VCaP (cell line): ENCODE data around the gene PPP1R2.

Source experiments
- H3K27ac ChIP-seq: fragments of 450-650 bp; 2 replicates; pipeline ENCODE4 v1.5.1; 2017
- TF ChIP-seq, protein P1 (sequence below): fragments of 450-650 bp; conservative IDR thresholded peaks from 2 replicates; pipeline ENCODE4 v1.5.1; 2017; ENCODE audit warnings: mild to moderate bottlenecking, moderate library complexity

The PPP1R2 gene

DNA sequence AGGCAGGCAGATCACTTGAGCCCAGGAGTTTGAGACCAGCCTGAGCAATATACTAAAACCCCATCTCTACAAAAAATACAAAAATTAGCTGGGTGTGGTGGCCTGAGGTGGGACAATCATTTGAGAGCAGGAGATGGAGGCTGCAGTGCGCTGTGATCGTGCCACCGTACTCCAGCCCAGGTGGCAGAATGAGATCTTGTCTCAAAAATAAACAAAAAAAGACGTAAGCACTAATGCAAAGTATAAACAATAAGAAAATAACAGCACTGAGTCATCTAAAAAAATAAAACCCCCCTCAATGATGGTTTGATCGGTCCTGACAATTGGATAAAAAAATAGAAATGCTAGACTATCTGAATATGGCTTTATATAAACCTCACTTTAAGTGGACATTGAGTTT is 3.6 kb downstream of the PPP1R2 start:
- TF ChIP-seq, protein P1, sequence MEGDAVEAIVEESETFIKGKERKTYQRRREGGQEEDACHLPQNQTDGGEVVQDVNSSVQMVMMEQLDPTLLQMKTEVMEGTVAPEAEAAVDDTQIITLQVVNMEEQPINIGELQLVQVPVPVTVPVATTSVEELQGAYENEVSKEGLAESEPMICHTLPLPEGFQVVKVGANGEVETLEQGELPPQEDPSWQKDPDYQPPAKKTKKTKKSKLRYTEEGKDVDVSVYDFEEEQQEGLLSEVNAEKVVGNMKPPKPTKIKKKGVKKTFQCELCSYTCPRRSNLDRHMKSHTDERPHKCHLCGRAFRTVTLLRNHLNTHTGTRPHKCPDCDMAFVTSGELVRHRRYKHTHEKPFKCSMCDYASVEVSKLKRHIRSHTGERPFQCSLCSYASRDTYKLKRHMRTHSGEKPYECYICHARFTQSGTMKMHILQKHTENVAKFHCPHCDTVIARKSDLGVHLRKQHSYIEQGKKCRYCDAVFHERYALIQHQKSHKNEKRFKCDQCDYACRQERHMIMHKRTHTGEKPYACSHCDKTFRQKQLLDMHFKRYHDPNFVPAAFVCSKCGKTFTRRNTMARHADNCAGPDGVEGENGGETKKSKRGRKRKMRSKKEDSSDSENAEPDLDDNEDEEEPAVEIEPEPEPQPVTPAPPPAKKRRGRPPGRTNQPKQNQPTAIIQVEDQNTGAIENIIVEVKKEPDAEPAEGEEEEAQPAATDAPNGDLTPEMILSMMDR, result no peak
- H3K27ac ChIP-seq, result no peak overlapping the region

DNA sequence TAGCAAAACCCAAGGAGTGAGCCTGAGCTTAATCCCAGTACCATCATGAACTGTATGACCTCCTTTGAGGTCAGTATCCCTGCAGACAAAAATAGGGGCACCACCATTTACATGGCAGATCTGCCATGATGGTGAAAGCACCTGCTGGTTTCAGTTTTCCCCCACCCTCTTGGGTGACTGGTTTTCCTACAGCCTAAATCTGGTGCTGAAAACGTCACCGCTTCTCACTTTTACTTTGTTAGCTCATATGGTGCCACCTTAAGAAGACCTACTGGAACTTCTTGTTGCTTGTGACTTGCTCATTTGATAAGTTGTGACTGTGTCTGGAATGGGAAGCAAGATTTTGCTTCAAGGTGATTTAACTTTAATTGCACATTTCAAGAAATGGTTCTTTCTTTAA is 5.1 kb downstream of the PPP1R2 start:
- TF ChIP-seq, protein P1, result no peak
- no peak overlapping the region for H3K27ac ChIP-seq

DNA sequence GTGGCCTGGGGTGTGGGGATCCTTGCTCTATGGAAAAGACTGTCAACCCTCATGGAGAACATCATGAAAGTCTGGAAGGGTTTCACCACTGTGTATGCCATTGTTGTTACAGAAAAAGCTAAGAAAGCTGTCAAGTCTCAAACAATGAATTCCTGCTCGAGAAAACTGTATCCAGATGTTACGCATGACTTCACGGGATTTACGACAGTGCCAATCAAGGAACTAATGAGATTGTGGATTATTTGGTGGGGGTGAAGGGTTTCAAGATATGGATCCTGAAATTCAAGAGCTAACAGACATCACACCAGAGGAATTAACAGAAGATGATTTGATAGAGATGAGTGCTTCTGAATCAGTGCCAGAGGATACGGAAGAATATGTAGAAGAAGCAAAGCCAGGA is 7.8 kb downstream of the PPP1R2 start:
- TF ChIP-seq, protein P1, result no peak
- H3K27ac ChIP-seq, result no peak overlapping the region

DNA sequence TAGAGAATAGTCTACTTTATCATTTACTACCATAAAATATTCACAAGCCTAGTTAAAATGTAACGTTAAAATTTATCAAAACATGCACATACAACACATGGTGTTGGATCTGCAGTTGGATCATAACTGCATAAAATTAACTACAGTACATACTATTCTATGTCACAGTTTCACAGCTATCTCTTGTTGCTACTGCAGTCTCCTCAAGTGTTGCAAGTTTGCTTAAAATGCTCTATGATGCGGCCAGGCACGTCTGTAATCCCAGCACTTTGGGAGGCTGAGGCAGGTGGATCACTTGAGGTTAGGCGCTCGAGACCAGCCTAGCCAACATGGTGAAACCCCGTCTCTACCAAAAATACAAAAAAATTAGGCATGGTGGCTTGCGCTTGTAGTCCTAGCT is 10.3 kb downstream of the PPP1R2 start:
- TF ChIP-seq, protein P1, result no peak
- no peak overlapping the region for H3K27ac ChIP-seq

DNA sequence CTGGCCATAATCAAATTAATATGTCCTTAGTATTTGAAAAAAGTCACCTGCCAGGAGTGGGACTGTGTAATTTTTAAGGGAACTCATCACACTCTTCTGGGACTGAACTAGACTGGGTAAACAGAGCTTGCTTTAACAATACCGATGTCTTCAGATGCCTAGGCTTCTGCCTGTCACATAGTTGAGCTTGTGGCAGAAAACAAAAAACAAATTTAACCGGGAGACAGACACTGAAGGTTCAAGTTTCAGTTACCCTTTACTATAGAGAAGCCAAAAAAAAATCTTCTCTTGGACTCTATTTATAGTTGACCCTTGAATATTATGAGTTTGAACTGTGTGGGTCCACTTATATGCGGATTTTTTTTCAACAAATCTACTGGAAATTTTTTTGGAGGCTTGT is 10.8 kb downstream of the PPP1R2 start:
- TF ChIP-seq, protein P1, result no peak
- H3K27ac ChIP-seq, result no peak overlapping the region

DNA sequence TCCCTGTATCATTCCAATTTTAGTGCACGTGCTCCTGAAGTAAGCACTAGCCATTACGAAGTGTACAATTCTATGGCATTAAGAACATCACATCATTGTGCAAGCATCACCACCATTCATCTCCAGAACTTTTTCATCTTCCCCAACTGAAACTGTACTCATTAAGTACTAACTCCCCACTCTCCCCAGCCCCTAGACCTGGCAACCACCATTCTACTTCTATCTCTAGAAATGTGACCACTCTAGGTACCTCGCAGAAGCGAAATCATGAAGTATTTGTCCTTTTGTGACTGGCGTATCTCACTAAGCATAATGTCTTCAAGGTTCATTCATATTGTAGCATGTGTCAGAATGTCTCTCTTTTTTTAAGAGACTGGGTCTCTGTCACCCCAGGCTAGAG is 11.4 kb downstream of the PPP1R2 start:
- no peak overlapping the region for H3K27ac ChIP-seq

DNA sequence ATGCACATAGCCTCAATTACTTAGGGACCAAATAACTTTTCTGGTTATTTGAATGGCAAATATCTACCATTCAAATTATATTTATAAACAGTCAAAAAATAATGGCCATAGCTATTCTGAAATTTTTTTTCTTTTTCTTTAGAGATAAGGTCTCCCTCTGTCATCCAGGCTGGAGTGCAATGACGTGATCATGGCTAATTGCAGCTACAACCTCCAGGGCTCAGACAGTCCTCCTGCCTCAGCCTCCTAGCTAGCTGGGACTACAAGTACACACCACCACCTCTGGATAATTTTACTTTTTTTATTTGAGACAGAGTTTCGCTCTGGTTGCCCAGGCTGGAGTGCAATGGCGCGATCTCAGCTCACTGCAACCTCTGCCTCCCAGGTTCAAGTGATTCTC is 16.6 kb downstream of the PPP1R2 start:
- H3K27ac ChIP-seq, result no peak overlapping the region
- TF ChIP-seq, protein P1, result no peak

More for the DNA sequence above, 11.4 kb downstream of the PPP1R2 start:
- TF ChIP-seq, protein P1, result no peak
